GM12878 (cell line): ENCODE data around the gene WDR18. TPM values are rescaled to one million over a fixed set of nuclear protein-coding genes. Genes with fewer than 3 reads are reported as not detected.
A peak's percentile ranks its signal among the peaks of the same experiment; 100 is the strongest.

Experiments
- CBX5 ChIP-seq: sonication (generic); IDR thresholded peaks from 2 replicates; pipeline ENCODE4 v1.6.1; 2016; ENCODE audit warnings: low read depth, moderate library complexity, mild to moderate bottlenecking, inconsistent platforms
- CEBPB ChIP-seq, 2 experiments: fragments of 150-350 bp in 1 of 2; IDR thresholded peaks; 2 replicates each; pipeline ENCODE4 v1.6.1; 2012 to 2014; ENCODE audit warnings: low read depth in 2 of 2, low read length in 2 of 2, borderline replicate concordance in 1 of 2, inconsistent platforms in 1 of 2
- CHD1 ChIP-seq: IDR thresholded peaks from 2 replicates; pipeline ENCODE4 v1.6.1; 2012; ENCODE audit warnings: low read depth, low read length, improper control_type of control experiment
- HDAC6 ChIP-seq: fragments of 200-600 bp; sonication (generic); IDR thresholded peaks from one replicate; pipeline ENCODE4 v1.8.0; 2017; ENCODE audit warnings: antibody characterized with exemption; ENCODE audit not compliant: unreplicated experiment
- IKZF1 ChIP-seq: fragments of 450-650 bp; conservative IDR thresholded peaks from 2 replicates; pipeline ENCODE4 v1.6.1; 2017; ENCODE audit warnings: antibody characterized with exemption, mild to moderate bottlenecking
- KDM1A ChIP-seq: fragments of 200-600 bp; sonication (generic); IDR thresholded peaks from 2 replicates; pipeline ENCODE4 v1.6.1; 2016; ENCODE audit warnings: borderline replicate concordance
- NBN ChIP-seq: fragments of 450-650 bp; IDR thresholded peaks from 2 replicates; pipeline ENCODE4 v1.6.1; 2016
- NFYA ChIP-seq: IDR thresholded peaks from 2 replicates; pipeline ENCODE4 v1.6.1; 2011; ENCODE audit warnings: low read depth, mild to moderate bottlenecking, low read length, improper control_type of control experiment, borderline replicate concordance
- NR2C1 ChIP-seq: fragments of 450-650 bp; IDR thresholded peaks from 2 replicates; pipeline ENCODE4 v1.6.1; 2017; ENCODE audit warnings: antibody characterized with exemption, mild to moderate bottlenecking, moderate library complexity
- POU2F2 ChIP-seq: IDR thresholded peaks from 3 replicates; pipeline ENCODE4 v1.6.1; 2011; ENCODE audit warnings: low read depth, mild to moderate bottlenecking, low read length, borderline replicate concordance
- RB1 ChIP-seq: fragments of 450-650 bp; formaldehyde crosslinking; IDR thresholded peaks from 2 replicates; pipeline ENCODE4 v1.6.1; 2017; ENCODE audit warnings: mild to moderate bottlenecking, borderline replicate concordance
- SMAD1 ChIP-seq: fragments of 450-650 bp; IDR thresholded peaks from 2 replicates; pipeline ENCODE4 v1.6.1; 2018; ENCODE audit warnings: mild to moderate bottlenecking, low read depth; ENCODE audit not compliant: partially characterized antibody
- SMARCA5 ChIP-seq: fragments of 450-650 bp; IDR thresholded peaks from 2 replicates; pipeline ENCODE4 v1.6.1; 2017; ENCODE audit warnings: mild to moderate bottlenecking
- SPI1 ChIP-seq: IDR thresholded peaks from 2 replicates; pipeline ENCODE4 v1.6.1; 2011; ENCODE audit warnings: low read depth, mild to moderate bottlenecking, low read length, moderate library complexity, borderline replicate concordance; ENCODE audit not compliant: insufficient read depth
- SREBF1 ChIP-seq: IDR thresholded peaks from 2 replicates; pipeline ENCODE4 v1.6.1; 2012; ENCODE audit warnings: mild to moderate bottlenecking, low read length
- ZNF217 ChIP-seq: fragments of 450-650 bp; IDR thresholded peaks from 2 replicates; pipeline ENCODE4 v1.6.1; 2017; ENCODE audit warnings: antibody characterized with exemption, mild to moderate bottlenecking
- ZNF384 ChIP-seq: IDR thresholded peaks from 2 replicates; pipeline ENCODE4 v1.6.1; 2012; ENCODE audit warnings: low read depth, mild to moderate bottlenecking, low read length, improper control_type of control experiment, borderline replicate concordance
- ZSCAN29 ChIP-seq: fragments of 450-650 bp; IDR thresholded peaks from 2 replicates; pipeline ENCODE4 v1.6.1; 2017; ENCODE audit warnings: mild to moderate bottlenecking, moderate library complexity
- polyA plus RNA-seq, 11 experiments: library from polyadenylated mRNA; depleted of rRNA in 4 of 11; unstranded in 6 of 11; stranded (reverse) in 5 of 11; fragments of >200 nt; fragmentation: Nextera tagmentation in 4 of 11; fragmentation: Illumina TruSeq in 1 of 11; extraction: Ambion mirVana in 4 of 11; extraction: Trizol in 1 of 11; gene quantifications; 1 replicate in 1 of 11; 2 replicates in 10 of 11; pipeline versions ENCODE4 v1.2.1 to v1.2.3, GENCODE V29; 2011 to 2016; ENCODE audit warnings: inconsistent platforms in 2 of 11, missing spikeins in 2 of 11, low read depth in 1 of 11
- total RNA-seq, 4 experiments: library from RNA; depleted of rRNA in 3 of 4; stranded (reverse); fragments of >200 nt in 3 of 4; fragmentation: Illumina TruSeq in 1 of 4; extraction: Trizol in 1 of 4; gene quantifications; 2 replicates each; pipeline versions ENCODE4 v1.2.1 to v1.2.3, GENCODE V29; 2013 to 2021
- TF ChIP-seq, protein P1 (sequence below): IDR thresholded peaks from 2 replicates; pipeline ENCODE4 v1.6.1; 2011; ENCODE audit warnings: low read depth, mild to moderate bottlenecking, low read length, moderate library complexity, borderline replicate concordance; ENCODE audit errors: extremely low read depth
- TF ChIP-seq, protein P2 (sequence below): IDR thresholded peaks from 2 replicates; pipeline ENCODE4 v1.6.1; 2012; ENCODE audit warnings: mild to moderate bottlenecking, low read depth, low read length
- TF ChIP-seq, protein P3 (sequence below): fragments of 450-650 bp; IDR thresholded peaks from 2 replicates; pipeline ENCODE4 v1.6.1; 2018; ENCODE audit warnings: mild to moderate bottlenecking, low read depth, moderate library complexity; ENCODE audit not compliant: partially characterized antibody
- TF ChIP-seq, protein P4 (sequence below): IDR thresholded peaks from 2 replicates; pipeline ENCODE4 v1.6.1; 2012; ENCODE audit warnings: low read depth, low read length, improper control_type of control experiment

WDR18 gene
- total and polyA plus RNA-seq, 10 of the 15 experiments (the other 5 are each of a cell fraction or from before 2014, with no cell fraction given): 3.0 to 206 (median 62.3) TPM

DNA sequence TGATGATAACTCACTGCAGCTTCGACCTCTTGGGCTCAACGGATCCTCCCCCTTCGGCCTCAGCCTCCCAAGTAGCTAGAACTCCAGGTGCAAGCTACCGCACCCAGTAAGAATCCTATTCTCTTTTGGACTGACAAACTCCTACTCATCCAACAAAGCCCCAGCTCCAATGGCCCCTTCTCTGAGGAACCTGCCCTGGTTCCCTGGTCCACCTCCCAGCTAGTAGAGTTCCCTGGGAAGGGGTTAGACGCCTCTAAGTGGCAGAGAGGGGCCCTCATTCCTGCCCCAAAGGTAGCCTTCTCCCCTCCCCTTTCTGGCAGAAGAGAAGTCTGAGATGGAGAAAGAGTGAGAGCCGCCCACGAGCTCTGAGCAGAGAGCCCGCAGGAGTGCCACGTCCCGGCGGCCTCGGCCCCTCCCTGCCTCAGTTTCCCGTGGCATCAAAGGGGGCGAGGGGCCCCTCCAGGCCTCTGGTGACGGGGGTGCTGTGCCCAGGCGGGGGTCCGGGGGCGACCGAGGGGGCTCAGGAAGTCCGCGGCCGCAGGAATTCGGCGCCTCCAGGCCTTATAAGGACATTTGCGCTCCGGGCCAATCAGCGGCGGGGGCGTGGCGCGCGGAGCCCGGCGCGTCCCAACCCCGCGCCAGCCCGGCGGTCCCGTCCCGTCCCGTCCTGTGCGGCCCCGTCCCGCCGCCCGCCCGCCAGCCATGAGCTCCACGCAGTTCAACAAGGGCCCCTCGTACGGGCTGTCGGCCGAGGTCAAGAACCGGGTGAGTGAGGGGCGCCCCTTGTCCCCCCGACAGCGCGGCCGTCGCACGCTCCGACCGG is 42.0 kb downstream of the WDR18 start, which contains the start of gene CNN2 (continued):
- peak; percentile 77 for TF ChIP-seq ZNF217
- TF ChIP-seq, protein P1, sequence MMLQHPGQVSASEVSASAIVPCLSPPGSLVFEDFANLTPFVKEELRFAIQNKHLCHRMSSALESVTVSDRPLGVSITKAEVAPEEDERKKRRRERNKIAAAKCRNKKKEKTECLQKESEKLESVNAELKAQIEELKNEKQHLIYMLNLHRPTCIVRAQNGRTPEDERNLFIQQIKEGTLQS: no peak
- TF ChIP-seq, protein P2, sequence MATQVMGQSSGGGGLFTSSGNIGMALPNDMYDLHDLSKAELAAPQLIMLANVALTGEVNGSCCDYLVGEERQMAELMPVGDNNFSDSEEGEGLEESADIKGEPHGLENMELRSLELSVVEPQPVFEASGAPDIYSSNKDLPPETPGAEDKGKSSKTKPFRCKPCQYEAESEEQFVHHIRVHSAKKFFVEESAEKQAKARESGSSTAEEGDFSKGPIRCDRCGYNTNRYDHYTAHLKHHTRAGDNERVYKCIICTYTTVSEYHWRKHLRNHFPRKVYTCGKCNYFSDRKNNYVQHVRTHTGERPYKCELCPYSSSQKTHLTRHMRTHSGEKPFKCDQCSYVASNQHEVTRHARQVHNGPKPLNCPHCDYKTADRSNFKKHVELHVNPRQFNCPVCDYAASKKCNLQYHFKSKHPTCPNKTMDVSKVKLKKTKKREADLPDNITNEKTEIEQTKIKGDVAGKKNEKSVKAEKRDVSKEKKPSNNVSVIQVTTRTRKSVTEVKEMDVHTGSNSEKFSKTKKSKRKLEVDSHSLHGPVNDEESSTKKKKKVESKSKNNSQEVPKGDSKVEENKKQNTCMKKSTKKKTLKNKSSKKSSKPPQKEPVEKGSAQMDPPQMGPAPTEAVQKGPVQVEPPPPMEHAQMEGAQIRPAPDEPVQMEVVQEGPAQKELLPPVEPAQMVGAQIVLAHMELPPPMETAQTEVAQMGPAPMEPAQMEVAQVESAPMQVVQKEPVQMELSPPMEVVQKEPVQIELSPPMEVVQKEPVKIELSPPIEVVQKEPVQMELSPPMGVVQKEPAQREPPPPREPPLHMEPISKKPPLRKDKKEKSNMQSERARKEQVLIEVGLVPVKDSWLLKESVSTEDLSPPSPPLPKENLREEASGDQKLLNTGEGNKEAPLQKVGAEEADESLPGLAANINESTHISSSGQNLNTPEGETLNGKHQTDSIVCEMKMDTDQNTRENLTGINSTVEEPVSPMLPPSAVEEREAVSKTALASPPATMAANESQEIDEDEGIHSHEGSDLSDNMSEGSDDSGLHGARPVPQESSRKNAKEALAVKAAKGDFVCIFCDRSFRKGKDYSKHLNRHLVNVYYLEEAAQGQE: no peak
- TF ChIP-seq SMAD1: no peak
- TF ChIP-seq NBN: 0 out of 2 replicates have a peak, but pooled peaks have one; percentile 36
- TF ChIP-seq, protein P3, sequence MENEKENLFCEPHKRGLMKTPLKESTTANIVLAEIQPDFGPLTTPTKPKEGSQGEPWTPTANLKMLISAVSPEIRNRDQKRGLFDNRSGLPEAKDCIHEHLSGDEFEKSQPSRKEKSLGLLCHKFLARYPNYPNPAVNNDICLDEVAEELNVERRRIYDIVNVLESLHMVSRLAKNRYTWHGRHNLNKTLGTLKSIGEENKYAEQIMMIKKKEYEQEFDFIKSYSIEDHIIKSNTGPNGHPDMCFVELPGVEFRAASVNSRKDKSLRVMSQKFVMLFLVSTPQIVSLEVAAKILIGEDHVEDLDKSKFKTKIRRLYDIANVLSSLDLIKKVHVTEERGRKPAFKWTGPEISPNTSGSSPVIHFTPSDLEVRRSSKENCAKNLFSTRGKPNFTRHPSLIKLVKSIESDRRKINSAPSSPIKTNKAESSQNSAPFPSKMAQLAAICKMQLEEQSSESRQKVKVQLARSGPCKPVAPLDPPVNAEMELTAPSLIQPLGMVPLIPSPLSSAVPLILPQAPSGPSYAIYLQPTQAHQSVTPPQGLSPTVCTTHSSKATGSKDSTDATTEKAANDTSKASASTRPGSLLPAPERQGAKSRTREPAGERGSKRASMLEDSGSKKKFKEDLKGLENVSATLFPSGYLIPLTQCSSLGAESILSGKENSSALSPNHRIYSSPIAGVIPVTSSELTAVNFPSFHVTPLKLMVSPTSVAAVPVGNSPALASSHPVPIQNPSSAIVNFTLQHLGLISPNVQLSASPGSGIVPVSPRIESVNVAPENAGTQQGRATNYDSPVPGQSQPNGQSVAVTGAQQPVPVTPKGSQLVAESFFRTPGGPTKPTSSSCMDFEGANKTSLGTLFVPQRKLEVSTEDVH: no peak
- TF ChIP-seq RB1: no peak; the same call in 1 of the 2 replicates
- no peak for TF ChIP-seq CBX5
- TF ChIP-seq CHD1: no peak
- peak; percentile 86 for TF ChIP-seq IKZF1
- TF ChIP-seq SMARCA5: peak; percentile 96
- TF ChIP-seq NR2C1: no peak
- no peak for TF ChIP-seq SREBF1
- TF ChIP-seq, protein P4, sequence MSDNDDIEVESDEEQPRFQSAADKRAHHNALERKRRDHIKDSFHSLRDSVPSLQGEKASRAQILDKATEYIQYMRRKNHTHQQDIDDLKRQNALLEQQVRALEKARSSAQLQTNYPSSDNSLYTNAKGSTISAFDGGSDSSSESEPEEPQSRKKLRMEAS: no peak
- TF ChIP-seq ZNF384: no peak
- TF ChIP-seq POU2F2: no peak
- TF ChIP-seq ZSCAN29: no peak
- no peak for TF ChIP-seq NFYA
- TF ChIP-seq HDAC6: no peak
- TF ChIP-seq KDM1A: no peak
- TF ChIP-seq SPI1: no peak
- no peak for TF ChIP-seq CEBPB (IDR thresholded peaks at IDR 0.05; ENCODE audit: borderline replicate concordance in 1 of 2, low read depth in 2 of 2, low read length in 2 of 2)
